Sigmoid colon (tissue), 7 donors: Measurements from ENCODE around the gene ARMH3. TPM values are rescaled to one million over a fixed set of nuclear protein-coding genes. Genes with fewer than 3 reads are reported as not detected.
A peak's percentile ranks its signal among the peaks of the same experiment; 100 is the strongest.

Experiments used
- DNase-seq: peaks from one replicate; pipeline ENCODE4 v3.0.0-alpha.2; 2019
- H3K27ac ChIP-seq, 4 donors: fragments of 200-600 bp; sonication (generic); one replicate each; pipeline ENCODE4 v1.5.1; 2016 to 2019; ENCODE audit warnings: mild to moderate bottlenecking in 1 of 4
- H3K27me3 ChIP-seq, 3 donors: fragments of 200-600 bp; sonication (generic); one replicate each; pipeline ENCODE4 v1.5.1; 2019; ENCODE audit warnings: mild to moderate bottlenecking in 1 of 3
- H3K36me3 ChIP-seq, 4 donors: fragments of 200-600 bp; sonication (generic); one replicate each; pipeline ENCODE4 v1.5.1; 2016 to 2019
- H3K4me1 ChIP-seq, 4 donors: fragments of 200-600 bp; sonication (generic); one replicate each; pipeline ENCODE4 v1.5.1; 2017 to 2019
- H3K4me3 ChIP-seq, 4 donors: fragments of 200-600 bp; sonication (generic); one replicate each; pipeline ENCODE4 v1.5.1; 2017 to 2019; ENCODE audit warnings: mild to moderate bottlenecking in 2 of 4, moderate library complexity in 1 of 4
- H3K9me3 ChIP-seq, 4 donors: fragments of 200-600 bp in 3 of 4; sonication (generic) in 3 of 4; one replicate each; pipeline versions ENCODE4 v1.5.1 to v1.6.1; 2013 to 2019
- EP300 ChIP-seq, 4 donors: sonication (generic); formaldehyde crosslinking; IDR thresholded peaks; one replicate each; pipeline ENCODE4 v1.6.1; 2017; ENCODE audit warnings: antibody characterized with exemption in 4 of 4
- POLR2A ChIP-seq, 2 donors: fragments of 450-650 bp; IDR thresholded peaks; one replicate each; pipeline ENCODE4 v1.6.1; 2016; ENCODE audit warnings: antibody characterized with exemption in 2 of 2, mild to moderate bottlenecking in 2 of 2, moderate library complexity in 2 of 2
- POLR2AphosphoS5 ChIP-seq, 4 donors: sonication (generic); formaldehyde crosslinking; IDR thresholded peaks; one replicate each; pipeline ENCODE4 v1.6.1; 2017; ENCODE audit warnings: antibody characterized with exemption in 4 of 4
- WGBS, 2 donors: extraction: QIAGEN DNeasy Blood & Tissue Kit; methylation state at CpG; one replicate each; pipeline ENCODE4 v1.1.7; 2013; 5-methylcytosine and 5-hydroxymethylcytosine counted together
- intact Hi-C: fragments of 100-400 bp; cut with DNase I; formaldehyde crosslinking; loops from one replicate; pipeline ENCODE4 v1.15.1; 2023
- polyA plus RNA-seq, 3 donors: library from polyadenylated mRNA; stranded (reverse); fragments of 200-250 nt; gene quantifications; one replicate each; pipeline ENCODE4 v1.2.3, GENCODE V29; 2013
- total RNA-seq, 4 donors: library from RNA; depleted of rRNA; stranded (reverse); fragments of >200 nt; gene quantifications; one replicate each; pipeline ENCODE4 v1.1.0, GENCODE V29; 2016
- TF ChIP-seq, protein P1 (sequence below), 4 experiments: fragments of 450-650 bp in 3 of 4; fragments of 200-600 bp in 1 of 4; IDR thresholded peaks; one replicate each; pipeline ENCODE4 v1.5.1; 2016 to 2019; ENCODE audit warnings: antibody characterized with exemption in 4 of 4, mild to moderate bottlenecking in 3 of 4, moderate library complexity in 2 of 4
- donor health status: healthy with polysubstance abuse.
- donor health status: Bipolar disorder and iron deficiency.
- donor health status: healthy.

The ARMH3 gene
- total and polyA plus RNA-seq, 7 donors, result 17.4 to 23.2 (median 19.1) TPM

GRCh38 chr10:101839416-101840063, 216.4 kb downstream of the ARMH3 start:
- H3K36me3 ChIP-seq, result no peaks in the 10 kb centered on the region
- H3K27me3 ChIP-seq, result peaks cover 0 to 5% (median 0%) of the 10 kb centered on the region in 3 donors
- peaks cover 0 to 38% (median 34%) of the 10 kb centered on the region in 4 donors for H3K4me1 ChIP-seq
- 13 to 20% methylated on average over 36 of the region's 36 CpGs for WGBS, 2 donors
- TF ChIP-seq EP300 (IDR thresholded peaks at IDR 0.05), result no peak
- no peak for TF ChIP-seq POLR2A (IDR thresholded peaks at IDR 0.05)
- TF ChIP-seq, protein P1, sequence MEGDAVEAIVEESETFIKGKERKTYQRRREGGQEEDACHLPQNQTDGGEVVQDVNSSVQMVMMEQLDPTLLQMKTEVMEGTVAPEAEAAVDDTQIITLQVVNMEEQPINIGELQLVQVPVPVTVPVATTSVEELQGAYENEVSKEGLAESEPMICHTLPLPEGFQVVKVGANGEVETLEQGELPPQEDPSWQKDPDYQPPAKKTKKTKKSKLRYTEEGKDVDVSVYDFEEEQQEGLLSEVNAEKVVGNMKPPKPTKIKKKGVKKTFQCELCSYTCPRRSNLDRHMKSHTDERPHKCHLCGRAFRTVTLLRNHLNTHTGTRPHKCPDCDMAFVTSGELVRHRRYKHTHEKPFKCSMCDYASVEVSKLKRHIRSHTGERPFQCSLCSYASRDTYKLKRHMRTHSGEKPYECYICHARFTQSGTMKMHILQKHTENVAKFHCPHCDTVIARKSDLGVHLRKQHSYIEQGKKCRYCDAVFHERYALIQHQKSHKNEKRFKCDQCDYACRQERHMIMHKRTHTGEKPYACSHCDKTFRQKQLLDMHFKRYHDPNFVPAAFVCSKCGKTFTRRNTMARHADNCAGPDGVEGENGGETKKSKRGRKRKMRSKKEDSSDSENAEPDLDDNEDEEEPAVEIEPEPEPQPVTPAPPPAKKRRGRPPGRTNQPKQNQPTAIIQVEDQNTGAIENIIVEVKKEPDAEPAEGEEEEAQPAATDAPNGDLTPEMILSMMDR (IDR thresholded peaks at IDR 0.05), result no peak
- no peak for TF ChIP-seq POLR2AphosphoS5 (IDR thresholded peaks at IDR 0.05)
- no peaks in the 10 kb centered on the region for H3K9me3 ChIP-seq
- no peak overlapping the region for H3K27ac ChIP-seq
- no peak for DNase-seq
- H3K4me3 ChIP-seq, result peak overlapping the region in 3 of 4 donors; percentile 21 to 37 (median 37)
- intact Hi-C loops, result loop anchor here (5.0 kb wide), 2 partner anchors 173 to 233 kb away; no protein-coding TSS in a partner anchor

DNA sequence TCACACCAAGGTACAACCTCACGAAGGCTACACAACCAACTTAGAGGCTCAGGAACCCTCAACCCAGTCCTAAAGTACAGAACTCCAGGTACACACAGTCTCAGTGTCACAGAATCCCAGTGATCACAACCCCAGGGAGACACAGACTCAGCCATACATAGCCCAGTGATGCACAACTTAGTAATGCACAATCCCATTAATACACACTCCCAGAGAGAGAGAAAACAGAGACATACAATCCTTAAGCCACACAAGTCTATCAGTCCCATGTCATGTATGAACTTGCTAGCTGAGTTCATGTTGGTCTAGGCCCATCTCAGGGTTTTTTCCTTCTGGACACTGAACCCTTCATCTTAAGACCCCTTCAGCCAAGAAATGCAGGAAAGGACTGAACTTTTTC, 217.0 kb downstream of the ARMH3 start:
- TF ChIP-seq POLR2A (IDR thresholded peaks at IDR 0.05) (no peak), EP300 (IDR thresholded peaks at IDR 0.05) (no peak), POLR2AphosphoS5 (IDR thresholded peaks at IDR 0.05) (no peak)
- TF ChIP-seq, protein P1 (IDR thresholded peaks at IDR 0.05), result no peak
- 89 to 95% methylated on average over 1 of the region's 1 CpG for WGBS, 2 donors

DNA sequence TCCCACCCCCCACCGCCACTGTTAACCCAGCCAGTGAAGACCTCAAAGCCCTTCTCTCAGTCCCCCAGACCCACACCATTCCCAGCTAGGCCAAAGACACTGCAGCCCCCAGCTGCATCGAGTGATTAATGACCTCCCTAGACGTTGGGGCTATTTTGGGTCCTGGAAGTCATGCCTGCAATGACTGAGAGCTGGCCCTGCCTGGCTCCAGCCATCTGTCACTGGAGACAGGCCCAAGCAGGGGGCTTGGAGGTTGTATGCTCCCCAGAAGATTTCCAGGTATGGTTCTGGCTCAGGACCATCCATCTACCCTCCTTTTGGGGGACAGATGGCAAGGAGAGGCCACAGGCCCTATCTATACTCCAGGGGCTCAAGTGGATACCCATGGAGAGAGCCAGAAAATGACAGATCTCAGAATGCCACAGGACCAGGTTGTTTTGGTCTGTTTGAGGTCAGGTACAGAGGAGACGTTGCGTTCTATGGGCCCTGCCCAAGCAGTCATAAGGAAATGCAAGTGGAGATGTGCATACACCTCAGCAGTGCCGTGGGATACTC, 217.5 kb downstream of the ARMH3 start:
- Histone ChIP-seq H3K4me1 (peaks cover 0 to 28% (median 25%) of the 10 kb centered on the region in 4 donors), H3K27ac (no peak overlapping the region), H3K9me3 (no peaks in the 10 kb centered on the region), H3K27me3 (peaks cover 0 to 2% (median 0%) of the 10 kb centered on the region in 3 donors), H3K4me3 (no peak overlapping the region), H3K36me3 (no peaks in the 10 kb centered on the region)
- intact Hi-C loops, result loop anchor here (5.0 kb wide), 1 partner anchor 234 kb away; no protein-coding TSS in a partner anchor
- DNase-seq, result no peak
- WGBS, 2 donors, result 86% methylated on average over 6 of the region's 6 CpGs
- TF ChIP-seq EP300 (IDR thresholded peaks at IDR 0.05), result no peak
- TF ChIP-seq, protein P1 (IDR thresholded peaks at IDR 0.05), result no peak
- TF ChIP-seq POLR2AphosphoS5 (IDR thresholded peaks at IDR 0.05), result no peak
- no peak for TF ChIP-seq POLR2A (IDR thresholded peaks at IDR 0.05)

More for the DNA sequence above, 217.0 kb downstream of the ARMH3 start:
- peaks cover 0 to 33% (median 30%) of the 10 kb centered on the region in 4 donors for H3K4me1 ChIP-seq
- no peaks in the 10 kb centered on the region for H3K36me3 ChIP-seq
- H3K4me3 ChIP-seq, result no peak overlapping the region
- DNase-seq, result no peak
- intact Hi-C loops, result loop anchor here (5.0 kb wide), 1 partner anchor 233 kb away; no protein-coding TSS in a partner anchor
- peaks cover 0 to 5% (median 0%) of the 10 kb centered on the region in 3 donors for H3K27me3 ChIP-seq
- no peak overlapping the region for H3K27ac ChIP-seq
- H3K9me3 ChIP-seq, result no peaks in the 10 kb centered on the region

GRCh38 chr10:101837748-101838147, 218.2 kb downstream of the ARMH3 start:
- intact Hi-C loops, result loop anchor here (5.0 kb wide), 1 partner anchor 235 kb away; no protein-coding TSS in a partner anchor
- Histone ChIP-seq H3K27ac (no peak overlapping the region), H3K4me1 (peaks cover 0 to 27% (median 23%) of the 10 kb centered on the region in 4 donors), H3K36me3 (no peaks in the 10 kb centered on the region), H3K9me3 (no peaks in the 10 kb centered on the region), H3K4me3 (no peak overlapping the region), H3K27me3 (no peaks in the 10 kb centered on the region)
- TF ChIP-seq, protein P1 (IDR thresholded peaks at IDR 0.05), result no peak
- TF ChIP-seq EP300 (IDR thresholded peaks at IDR 0.05) (no peak), POLR2AphosphoS5 (IDR thresholded peaks at IDR 0.05) (no peak), POLR2A (IDR thresholded peaks at IDR 0.05) (no peak)
- WGBS, 2 donors, result 78 to 81% methylated on average over 2 of the region's 2 CpGs
- no peak for DNase-seq
